ENCODE results near the gene CEACAM4. TPM values are rescaled to one million over a fixed set of nuclear protein-coding genes. Genes with fewer than 3 reads are reported as not detected.

CEACAM4 gene
- total RNA-seq, 1 donor from 2014 or later = 1.9 TPM

GRCh38 chr19:41620171-41620570 is 6.7 kb downstream of the CEACAM4 start:
- intact Hi-C loops (cut with DNase I) = no loop called here
- DNase-seq (ENCODE audit: low spot score) (no peak), ATAC-seq (no peak)

DNA sequence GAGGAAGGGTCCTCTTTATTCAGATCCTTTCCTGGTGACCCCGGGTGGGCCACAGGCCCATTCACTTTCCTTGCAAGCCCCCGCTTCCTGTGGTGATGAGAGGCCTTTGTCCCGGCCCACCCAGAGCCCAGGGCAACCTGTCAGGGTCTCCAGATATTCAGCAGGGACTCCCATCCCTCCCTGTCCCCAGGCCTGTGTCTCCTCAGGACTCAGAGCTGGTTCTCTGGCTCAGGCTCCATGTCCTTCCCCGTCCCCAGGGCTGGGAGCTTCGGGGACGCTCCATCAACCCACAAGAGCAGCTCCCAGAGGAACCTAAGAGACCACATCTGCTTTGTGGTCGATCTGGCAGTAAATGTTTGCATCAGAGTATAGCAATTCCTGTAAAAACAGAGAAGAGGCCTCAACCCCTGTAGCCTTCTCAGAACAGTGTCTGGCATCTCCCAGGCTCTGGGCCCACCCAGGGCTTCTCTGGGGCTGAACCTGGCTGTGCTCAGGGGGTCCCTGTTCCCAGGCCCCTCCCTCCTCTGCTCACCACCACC is 7.8 kb downstream of the CEACAM4 start:
- intact Hi-C loops (cut with DNase I) = no loop called here
- DNase-seq (ENCODE audit: low spot score) = no peak
- ATAC-seq = no peak

DNA sequence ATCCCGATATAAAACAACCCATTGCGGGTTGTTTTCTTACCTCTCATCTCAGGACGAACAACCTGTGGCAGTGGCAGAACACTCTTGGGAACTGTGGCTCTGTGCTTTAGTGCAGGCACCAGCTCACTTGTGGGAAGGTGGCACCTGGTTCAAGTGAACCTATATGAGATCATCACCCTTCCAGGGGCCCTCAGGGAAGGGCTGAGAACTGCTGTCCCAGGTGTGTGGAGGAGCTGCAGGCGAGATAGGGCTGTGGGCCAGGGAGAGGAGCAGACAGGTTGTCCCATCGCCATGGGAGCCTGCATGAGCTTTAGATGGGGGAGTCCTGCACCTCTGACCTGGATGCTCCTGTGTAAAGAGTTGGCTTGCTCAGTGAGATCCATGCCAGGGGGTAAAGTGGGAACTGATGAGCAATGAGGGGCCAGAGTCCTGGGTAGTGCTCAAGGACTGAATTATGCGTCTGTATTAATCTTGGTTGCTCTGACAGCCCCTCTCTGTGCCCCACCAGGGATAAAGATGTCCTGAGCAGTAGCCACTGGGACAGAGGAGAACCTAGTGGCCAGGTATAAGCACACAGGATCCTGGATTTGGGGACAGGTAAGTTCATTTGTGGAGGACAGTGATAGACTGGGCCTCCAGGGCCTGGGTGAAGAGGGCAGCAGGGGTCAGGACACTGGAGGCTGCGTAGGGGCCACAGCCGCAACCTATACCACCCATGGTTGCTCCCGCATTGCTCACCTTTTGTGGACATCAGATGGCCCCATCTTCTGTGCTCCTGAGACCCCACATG is 8.7 kb downstream of the CEACAM4 start:
- intact Hi-C loops (cut with DNase I) = no loop called here
- no peak for DNase-seq (ENCODE audit: low spot score)
- ATAC-seq = no peak

DNA sequence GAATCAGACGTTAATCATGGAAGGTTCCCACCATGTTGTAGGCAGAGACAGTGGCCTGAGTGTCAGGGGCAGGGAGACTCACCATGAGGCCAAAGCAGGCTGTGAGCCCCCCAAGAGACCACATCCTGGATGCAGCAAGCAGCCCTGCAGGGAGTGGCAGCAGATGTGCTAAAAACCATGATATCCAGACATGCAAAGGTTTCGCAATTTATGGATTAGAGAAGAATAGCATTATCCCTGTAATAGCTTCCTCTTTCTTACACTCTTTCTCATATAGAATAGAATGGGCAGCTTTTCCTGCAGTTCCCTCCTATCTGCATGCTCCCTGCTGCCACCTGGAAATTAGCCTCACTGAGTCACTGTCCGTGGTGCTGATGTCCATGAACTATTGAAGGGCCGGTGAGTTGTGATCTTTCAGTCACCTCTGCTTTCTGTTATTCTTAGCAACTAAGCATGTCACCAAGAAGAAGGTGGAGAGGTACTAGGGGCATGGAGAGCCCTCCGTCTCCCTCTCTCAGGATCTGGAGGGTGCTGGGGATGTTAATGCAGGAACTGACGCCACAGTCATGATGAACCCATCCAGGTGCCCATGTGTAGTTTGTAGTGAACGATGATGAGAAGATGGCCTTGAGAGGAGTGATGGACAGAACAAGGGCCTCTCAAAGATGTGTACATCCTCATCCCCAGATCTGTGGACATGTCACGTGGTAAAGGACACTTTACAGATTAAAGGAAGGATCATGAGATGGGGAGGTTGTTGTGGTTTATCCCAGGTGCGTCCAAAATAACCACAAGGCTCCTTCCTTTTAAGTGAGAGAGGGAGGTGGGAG is 9.9 kb downstream of the CEACAM4 start:
- ATAC-seq (no peak), DNase-seq (ENCODE audit: low spot score) (no peak)
- intact Hi-C loops (cut with DNase I) = no loop called here

GRCh38 chr19:41615207-41615606 is 11.7 kb downstream of the CEACAM4 start:
- intact Hi-C loops (cut with DNase I) = no loop called here
- no peak for ATAC-seq

DNA sequence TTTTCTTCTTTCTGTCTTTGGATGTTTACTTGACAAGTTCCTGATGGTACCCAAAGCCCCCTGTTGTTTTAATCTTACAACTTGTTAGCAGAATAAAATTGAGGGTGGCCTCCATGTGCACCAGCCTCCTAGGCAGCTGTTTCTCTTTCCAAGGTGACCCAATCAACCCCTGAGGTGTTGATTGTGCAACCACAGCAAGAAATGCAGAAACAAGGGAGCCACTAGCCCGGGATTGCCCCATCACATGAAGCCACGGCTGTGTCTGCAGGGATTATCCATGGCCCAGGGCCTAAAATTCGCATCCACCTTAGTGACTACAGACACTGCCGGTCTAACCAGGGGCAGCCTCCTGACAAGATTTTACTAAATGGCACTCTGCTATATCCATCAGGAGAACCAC is 14.4 kb downstream of the CEACAM4 start:
- intact Hi-C loops (cut with DNase I) = no loop called here

More at GRCh38 chr19:41615207-41615606, 11.7 kb downstream of the CEACAM4 start:
- no peak for DNase-seq (ENCODE audit: low spot score)

GRCh38 chr19:41610789-41611188 is 16.1 kb downstream of the CEACAM4 start:
- intact Hi-C loops (cut with DNase I) = no loop called here
- DNase-seq (ENCODE audit: low spot score) = no peak
- no peak for ATAC-seq

More for the DNA sequence above, 14.4 kb downstream of the CEACAM4 start:
- ATAC-seq (no peak), DNase-seq (ENCODE audit: low spot score) (no peak)

DNA sequence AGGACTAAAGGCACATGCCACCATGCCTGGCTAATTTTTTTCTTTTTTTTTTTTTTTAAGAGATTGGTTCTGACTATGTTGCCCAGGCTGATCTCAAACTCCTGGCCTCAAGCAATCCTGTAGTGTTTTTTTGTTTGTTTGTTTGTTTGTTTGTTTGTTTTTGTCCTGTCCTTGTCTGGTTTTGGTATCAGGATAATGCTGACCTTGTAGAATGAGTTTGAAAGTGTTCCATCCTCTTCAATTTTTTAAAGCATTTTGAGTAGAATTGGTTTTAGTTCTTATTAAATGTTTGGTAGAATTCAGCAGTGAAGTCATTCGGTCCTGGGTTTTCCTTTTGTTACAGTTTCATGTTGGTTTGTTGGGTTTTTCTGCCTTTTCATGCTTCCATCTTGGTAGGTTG is 19.2 kb downstream of the CEACAM4 start:
- DNase-seq (ENCODE audit: low spot score) (no peak), ATAC-seq (no peak)
- intact Hi-C loops (cut with DNase I) = no loop called here

- ATAC-seq = no peak
- intact Hi-C loops (cut with DNase I) = no loop called here
Observed at GRCh38 chr19:41606215-41606837, 20.5 kb downstream of the CEACAM4 start.

DNA sequence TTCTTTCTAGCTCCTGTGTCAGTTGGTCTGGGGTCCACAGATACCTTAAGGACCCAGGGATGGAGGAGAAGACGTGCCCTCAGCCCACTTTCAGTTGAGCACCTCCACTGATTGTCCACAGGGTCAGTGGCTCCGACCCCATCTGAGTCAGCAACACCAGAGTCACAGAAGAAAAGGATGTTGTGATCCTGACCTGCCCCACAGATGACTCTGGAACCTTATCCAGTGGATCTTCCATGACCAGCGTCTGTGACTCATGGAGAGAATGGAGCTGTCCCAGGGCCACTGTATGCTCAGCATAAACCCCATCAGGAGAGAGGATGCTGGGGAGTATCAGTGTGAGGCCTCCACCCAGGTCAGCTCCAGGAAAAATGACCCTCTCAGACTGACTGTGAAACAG is 22.0 kb downstream of the CEACAM4 start:
- DNase-seq (ENCODE audit: low spot score) = peak; percentile 19
- ATAC-seq = no peak
- intact Hi-C loops (cut with DNase I) = no loop called here

More at GRCh38 chr19:41606215-41606837, 20.5 kb downstream of the CEACAM4 start:
- DNase-seq (ENCODE audit: low spot score) = peak; percentile 6

- DNase-seq (ENCODE audit: low spot score) = peak; percentile 39
- intact Hi-C loops (cut with DNase I) = no loop called here
- ATAC-seq = no peak
Observed at GRCh38 chr19:41601771-41602170, 25.1 kb downstream of the CEACAM4 start.

GRCh38 chr19:41599175-41599966 is 27.5 kb downstream of the CEACAM4 start:
- intact Hi-C loops (cut with DNase I) = no loop called here
- DNase-seq (ENCODE audit: low spot score) (peak; percentile 34), ATAC-seq (no peak)

GRCh38 chr19:41597600-41598041 is 29.3 kb downstream of the CEACAM4 start:
- ATAC-seq (peak; percentile 80), DNase-seq (ENCODE audit: low spot score) (peak; percentile 70)
- intact Hi-C loops (cut with DNase I) = no loop called here

DNA sequence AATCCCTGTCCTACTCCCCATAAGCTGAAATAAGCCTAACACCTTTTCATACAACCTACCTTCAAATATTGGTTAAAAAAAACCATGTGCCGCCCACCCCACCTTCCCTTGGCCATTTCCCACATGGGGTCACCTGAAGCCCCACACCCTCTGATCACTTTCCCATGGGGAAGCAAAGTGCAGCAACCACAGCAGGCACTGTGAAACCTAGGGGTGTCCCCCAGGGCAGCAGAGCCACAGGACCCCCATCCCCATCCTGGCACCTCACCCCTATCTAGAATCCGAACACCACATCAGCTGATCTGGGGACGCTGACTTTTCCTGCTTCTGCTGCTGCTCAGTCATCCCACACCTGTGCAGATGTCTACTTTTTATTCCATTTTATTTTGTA is 31.0 kb downstream of the CEACAM4 start:
- no peak for DNase-seq (ENCODE audit: low spot score)
- no peak for ATAC-seq
- intact Hi-C loops (cut with DNase I) = no loop called here

DNA sequence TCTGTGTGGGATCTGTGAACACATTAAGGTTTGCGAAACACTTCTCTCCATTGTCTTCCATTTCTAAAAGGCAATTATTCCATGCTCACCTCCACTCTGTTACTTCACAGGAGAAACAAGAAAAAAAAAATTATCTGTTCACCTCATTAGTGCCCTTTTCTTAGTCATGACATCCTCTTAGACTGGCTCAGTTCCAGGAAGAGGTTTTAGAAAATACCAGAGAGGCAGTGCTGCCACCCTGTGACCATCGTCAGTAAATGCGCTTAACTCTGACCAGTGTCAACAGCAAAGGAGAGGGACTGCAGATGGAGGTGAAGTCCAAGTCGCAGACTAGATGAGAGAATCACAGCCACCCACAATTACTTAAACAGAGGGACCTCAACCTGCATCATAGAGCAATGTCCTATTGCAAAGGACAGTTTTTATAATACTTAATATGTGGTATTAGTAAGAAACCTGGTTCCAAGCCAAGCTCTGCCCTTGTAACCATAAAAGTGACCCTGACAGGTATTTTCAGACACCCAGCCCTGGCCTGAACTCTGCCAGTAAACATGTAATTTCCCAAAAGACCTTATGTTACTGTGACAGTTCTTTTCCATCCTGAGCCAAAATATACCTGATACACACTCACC is 31.5 kb downstream of the CEACAM4 start:
- ATAC-seq (peak; percentile 53), DNase-seq (ENCODE audit: low spot score) (peak; percentile 65)
- intact Hi-C loops (cut with DNase I) = no loop called here

GRCh38 chr19:41591951-41592562 is 34.8 kb downstream of the CEACAM4 start:
- DNase-seq (ENCODE audit: low spot score) (no peak), ATAC-seq (no peak)
- intact Hi-C loops (cut with DNase I) = no loop called here

- ATAC-seq (no peak), DNase-seq (ENCODE audit: low spot score) (no peak)
- intact Hi-C loops (cut with DNase I) = no loop called here
Observed at GRCh38 chr19:41590936-41591335, 35.9 kb downstream of the CEACAM4 start.

- intact Hi-C loops (cut with DNase I) = no loop called here
- ATAC-seq (no peak), DNase-seq (ENCODE audit: low spot score) (no peak)
Observed at GRCh38 chr19:41589371-41589770, 37.5 kb downstream of the CEACAM4 start.
